Mucosa of descending colon (tissue), 3 donors: ENCODE measurements around the gene S100A3. TPM values are rescaled to one million over a fixed set of nuclear protein-coding genes. Genes with fewer than 3 reads are reported as not detected.

Experiments
- ATAC-seq: fragments of 200-7000 bp; cut with Tn5 transposase; one replicate; pipeline ENCODE4 v1.9.1; 2020; ENCODE audit warnings: mild to moderate bottlenecking, moderate library complexity
- DNase-seq, 3 donors: peaks; one replicate each; pipeline ENCODE4 v3.0.0-alpha.2; 2020
- H3K36me3 ChIP-seq: fragments of 200-600 bp; one replicate; pipeline ENCODE4 v1.8.0; 2021; ENCODE audit warnings: low read depth, mild to moderate bottlenecking
- H3K4me1 ChIP-seq: fragments of 200-600 bp; one replicate; pipeline ENCODE4 v1.8.0; 2021; ENCODE audit warnings: low read depth, mild to moderate bottlenecking
- H3K4me3 ChIP-seq: fragments of 200-600 bp; one replicate; pipeline ENCODE4 v1.8.0; 2021; ENCODE audit warnings: mild to moderate bottlenecking
- H3K9me3 ChIP-seq: fragments of 200-600 bp; one replicate; pipeline ENCODE4 v1.8.0; 2021; ENCODE audit warnings: mild to moderate bottlenecking
- CTCF ChIP-seq: fragments of 200-600 bp; IDR thresholded peaks from one replicate; pipeline ENCODE4 v1.8.0; 2022; ENCODE audit warnings: antibody characterized with exemption, mild to moderate bottlenecking
- intact Hi-C, 2 donors: fragments of 100-400 bp; cut with DNase I in 1 of 2; cut with micrococcal nuclease in 1 of 2; formaldehyde crosslinking; loops; one replicate each; pipeline versions ENCODE4 v1.11.0 to v1.11.1; 2022; cut with DNase I, micrococcal nuclease
- total RNA-seq, 3 donors: library from RNA; stranded (reverse); fragmentation: NEBNext Ultra II Directional in 2 of 3; extraction: Animal tissue kit (Norgen Biotek cat#: 25700) in 2 of 3; gene quantifications; one replicate each; pipeline versions ENCODE4 v1.2.1 to v1.2.4, GENCODE V29; 2021 to 2023
- donor health status: DM: no; HTN: no; CAD: no; lungs with moderate emphysema.
- donor health status: DM: no; HTN: no; CAD: no.
- donor health status: DM: no; HTN: yes; CAD: no.

S100A3 gene
- total RNA-seq, 3 donors from 2014 or later: 0.85 to 2.2 TPM; not detected in 1

- Histone ChIP-seq H3K4me3 (no peak overlapping the region), H3K4me1 (peaks cover 22% of the 10 kb centered on the region), H3K9me3 (peaks cover 2% of the 10 kb centered on the region), H3K36me3 (no peaks in the 10 kb centered on the region)
- DNase-seq (no peak), ATAC-seq (no peak)
- intact Hi-C loops: no loop called here
- TF ChIP-seq CTCF: no peak
These were observed 22.6 kb upstream of the S100A3 start for GRCh38 chr1:153571706-153572105.

GRCh38 chr1:153570874-153571273 is 21.8 kb upstream of the S100A3 start:
- TF ChIP-seq CTCF: no peak
- Histone ChIP-seq H3K36me3 (no peaks in the 10 kb centered on the region), H3K4me1 (peaks cover 30% of the 10 kb centered on the region), H3K4me3 (no peak overlapping the region), H3K9me3 (peaks cover 2% of the 10 kb centered on the region)
- DNase-seq (no peak), ATAC-seq (no peak)
- intact Hi-C loops: no loop called here

- Histone ChIP-seq H3K4me3 (no peak overlapping the region), H3K36me3 (no peaks in the 10 kb centered on the region), H3K4me1 (peaks cover 37% of the 10 kb centered on the region), H3K9me3 (no peaks in the 10 kb centered on the region)
- ATAC-seq (no peak), DNase-seq (no peak)
- no peak for TF ChIP-seq CTCF
- intact Hi-C loops: loop anchor here (2.0 to 5.0 kb wide), 3 partner anchors 37 to 59 kb away; no protein-coding TSS in a partner anchor
These were observed 20.4 kb upstream of the S100A3 start for GRCh38 chr1:153569465-153569864.

GRCh38 chr1:153568367-153569099 is 19.5 kb upstream of the S100A3 start:
- DNase-seq: peak; percentile 90 to 95 (median 93)
- intact Hi-C loops: loop anchor here (2.0 to 5.0 kb wide), 3 partner anchors 36 to 58 kb away; no protein-coding TSS in a partner anchor
- peak; percentile 58 for ATAC-seq
- Histone ChIP-seq H3K4me1 (peaks cover 36% of the 10 kb centered on the region), H3K36me3 (no peaks in the 10 kb centered on the region), H3K9me3 (no peaks in the 10 kb centered on the region), H3K4me3 (no peak overlapping the region)
- peak; percentile 99 for TF ChIP-seq CTCF

GRCh38 chr1:153567621-153568366 is 18.7 kb upstream of the S100A3 start:
- Histone ChIP-seq H3K4me3 (no peak overlapping the region), H3K36me3 (no peaks in the 10 kb centered on the region), H3K9me3 (no peaks in the 10 kb centered on the region), H3K4me1 (peaks cover 33% of the 10 kb centered on the region)
- intact Hi-C loops: loop anchor here (2.0 to 5.0 kb wide), 3 partner anchors 35 to 57 kb away; no protein-coding TSS in a partner anchor
- ATAC-seq (no peak), DNase-seq (peak in 1 of 3 donors; percentile 59)
- TF ChIP-seq CTCF: no peak
